H1 (cell line): ENCODE measurements around the gene IQCN. TPM values are rescaled to one million over a fixed set of nuclear protein-coding genes. Genes with fewer than 3 reads are reported as not detected.

Experiments used
- CTCF ChIA-PET: fragments of 300-600 bp; sonication (Branson Sonifier 250); formaldehyde crosslinking; loops from one replicate; lab custom pipeline; 2021; ENCODE audit not compliant: partially characterized antibody; lab: Charles Lee
- POLR2A ChIA-PET: fragments of 300-600 bp; sonication (Branson Sonifier 250); formaldehyde crosslinking; loops from one replicate; lab custom pipeline; 2021; ENCODE audit warnings: inconsistent platforms; ENCODE audit not compliant: partially characterized antibody; lab: Charles Lee
- DNase-seq, 2 experiments: peaks; one replicate each; pipeline versions ENCODE4 v3.0.0 to v3.0.0-alpha.2; 2010 to 2022; ENCODE audit warnings: low spot score in 2 of 2, low read depth in 1 of 2, mixed read lengths in 1 of 2
- FAIRE-seq: peaks from 2 replicates; lab custom pipeline; 2011; peaks lifted over from hg19 to GRCh38; lab: Jason Lieb, UNC
- H2AFZ ChIP-seq: 2 replicates; pipeline ENCODE4 v1.8.1; 2012; ENCODE audit warnings: low read length, inconsistent platforms
- H2AK5ac ChIP-seq: 2 replicates; pipeline ENCODE4 v1.6.1; 2013; ENCODE audit warnings: low read depth, low read length
- H2BK120ac ChIP-seq: replicated peaks from 2 replicates; pipeline ENCODE3; 2013; ENCODE audit warnings: low read depth, low read length, inconsistent platforms
- H2BK12ac ChIP-seq: 2 replicates; pipeline ENCODE4 v1.6.1; 2013; ENCODE audit warnings: low read depth, low read length
- H2BK15ac ChIP-seq: 2 replicates; pipeline ENCODE4 v1.6.1; 2013; ENCODE audit warnings: low read length
- H2BK20ac ChIP-seq: 2 replicates; pipeline ENCODE4 v1.6.1; 2013; ENCODE audit warnings: low read length
- H2BK5ac ChIP-seq: 2 replicates; pipeline ENCODE4 v1.6.1; 2013; ENCODE audit warnings: low read depth, low read length
- H3K14ac ChIP-seq: 2 replicates; pipeline ENCODE4 v1.6.1; 2013; ENCODE audit warnings: inconsistent platforms; ENCODE audit not compliant: insufficient read length
- H3K18ac ChIP-seq: 2 replicates; pipeline ENCODE4 v1.6.1; 2013; ENCODE audit warnings: low read length; ENCODE audit errors: extremely low read depth
- H3K23ac ChIP-seq: 2 replicates; pipeline ENCODE4 v1.6.1; 2013; ENCODE audit warnings: inconsistent platforms; ENCODE audit not compliant: insufficient read length
- H3K23me2 ChIP-seq: 2 replicates; pipeline ENCODE4 v1.6.1; 2013; ENCODE audit warnings: low read depth, low read length
- H3K27ac ChIP-seq: 2 replicates; pipeline ENCODE4 v1.6.1; 2011; ENCODE audit warnings: low read depth, low read length, inconsistent platforms
- H3K27me3 ChIP-seq, 4 experiments: replicated peaks in 1 of 4; 1 replicate in 1 of 4; 2 replicates in 3 of 4; pipeline versions ENCODE4 v1.6.1 to v1.8.1; 2011 to 2013; ENCODE audit warnings: low read length in 3 of 4, mild to moderate bottlenecking in 3 of 4, inconsistent platforms in 2 of 4, mixed read lengths in 2 of 4, moderate library complexity in 1 of 4; ENCODE audit not compliant: control insufficient read depth in 3 of 4, insufficient read depth in 3 of 4; ENCODE audit errors: extremely low read depth in 1 of 4
- H3K36me3 ChIP-seq, 4 experiments: 2 replicates each; pipeline versions ENCODE4 v1.6.1 to v1.8.1; 2011 to 2013; ENCODE audit warnings: mild to moderate bottlenecking in 4 of 4, low read length in 3 of 4, moderate library complexity in 2 of 4, control low read depth in 1 of 4, inconsistent platforms in 1 of 4; ENCODE audit not compliant: insufficient read depth in 4 of 4, control insufficient read depth in 2 of 4
- H3K4ac ChIP-seq: replicated peaks from 2 replicates; pipeline ENCODE3; 2013; ENCODE audit warnings: low read length, low read depth, mixed read lengths, inconsistent platforms; ENCODE audit not compliant: insufficient read length
- H3K4me1 ChIP-seq, 4 experiments: replicated peaks in 1 of 4; 1 replicate in 1 of 4; 2 replicates in 3 of 4; pipeline versions ENCODE4 v1.6.1 to v1.8.1; 2011 to 2013; ENCODE audit warnings: low read length in 3 of 4, inconsistent platforms in 2 of 4, mixed read lengths in 1 of 4; ENCODE audit not compliant: insufficient read depth in 4 of 4, control insufficient read depth in 3 of 4
- H3K4me2 ChIP-seq, 2 experiments: 2 replicates each; pipeline versions ENCODE4 v1.6.1 to v1.8.1; 2011 to 2013; ENCODE audit warnings: low read depth in 2 of 2, low read length in 2 of 2, control low read depth in 1 of 2, inconsistent platforms in 1 of 2, mild to moderate bottlenecking in 1 of 2; ENCODE audit not compliant: insufficient read depth in 1 of 2
- H3K4me3 ChIP-seq, 4 experiments: fragments of 200-600, 300-600 bp in 1 of 4; sonication (generic), shearing (Covaris generic), sonication (Bioruptor Twin) in 1 of 4; 2 replicates each; pipeline versions ENCODE4 v1.5.1 to v1.8.1; 2011 to 2016; ENCODE audit warnings: low read length in 4 of 4, low read depth in 3 of 4, control low read depth in 2 of 4, inconsistent platforms in 2 of 4, mild to moderate bottlenecking in 2 of 4, mixed read lengths in 1 of 4, moderate library complexity in 1 of 4; ENCODE audit not compliant: insufficient read depth in 2 of 4; ENCODE audit errors: extremely low read depth in 1 of 4
- H3K56ac ChIP-seq: replicated peaks from 2 replicates; pipeline ENCODE3; 2013; ENCODE audit warnings: low read depth, mild to moderate bottlenecking, mixed read lengths, low read length, inconsistent platforms; ENCODE audit not compliant: insufficient read length
- H3K79me1 ChIP-seq: 2 replicates; pipeline ENCODE4 v1.6.1; 2013; ENCODE audit warnings: low read depth, low read length, control low read depth
- H3K79me2 ChIP-seq, 2 experiments: 2 replicates each; pipeline versions ENCODE4 v1.6.1 to v1.8.1; 2012 to 2013; ENCODE audit warnings: low read length in 2 of 2, mild to moderate bottlenecking in 2 of 2, inconsistent platforms in 1 of 2; ENCODE audit not compliant: insufficient read depth in 2 of 2, control insufficient read depth in 1 of 2
- H3K9ac ChIP-seq, 4 experiments: replicated peaks in 1 of 4; 1 replicate in 1 of 4; 2 replicates in 3 of 4; pipeline versions ENCODE4 v1.6.1 to v1.8.1; 2011 to 2013; ENCODE audit warnings: low read depth in 3 of 4, low read length in 3 of 4, control low read depth in 2 of 4, mild to moderate bottlenecking in 2 of 4, moderate library complexity in 2 of 4, inconsistent platforms in 1 of 4; ENCODE audit errors: extremely low read depth in 1 of 4
- H3K9me3 ChIP-seq, 2 experiments: 2 replicates each; pipeline versions ENCODE4 v1.6.1 to v1.8.1; 2012 to 2013; ENCODE audit warnings: mild to moderate bottlenecking in 2 of 2, moderate library complexity in 2 of 2, control low read depth in 1 of 2, inconsistent platforms in 1 of 2, low read depth in 1 of 2, low read length in 1 of 2, mixed read lengths in 1 of 2; ENCODE audit not compliant: insufficient read depth in 2 of 2
- H4K20me1 ChIP-seq, 2 experiments: replicated peaks in 1 of 2; 2 replicates each; pipeline versions ENCODE3 to v1.8.1; 2011 to 2013; ENCODE audit warnings: inconsistent platforms in 2 of 2, low read length in 2 of 2, mild to moderate bottlenecking in 1 of 2; ENCODE audit not compliant: insufficient read depth in 2 of 2, control insufficient read depth in 1 of 2
- H4K5ac ChIP-seq: 2 replicates; pipeline ENCODE4 v1.6.1; 2013; ENCODE audit warnings: low read length, low read depth, mixed read lengths, inconsistent platforms; ENCODE audit not compliant: insufficient read length
- H4K8ac ChIP-seq: 2 replicates; pipeline ENCODE4 v1.8.0; 2013; ENCODE audit warnings: mild to moderate bottlenecking, moderate library complexity, low read length, inconsistent platforms; ENCODE audit not compliant: insufficient read depth; ENCODE audit errors: extremely low read depth
- H4K91ac ChIP-seq: replicated peaks from 2 replicates; pipeline ENCODE3; 2013; ENCODE audit warnings: low read length, mixed read lengths, inconsistent platforms; ENCODE audit not compliant: insufficient read length
- CBX8 ChIP-seq: fragments of 300-800, 300-1000 bp; sonication (generic); IDR thresholded peaks from 2 replicates; pipeline ENCODE4 v1.7.1; 2016; ENCODE audit warnings: low read depth, low read length, borderline replicate concordance
- CHD2 ChIP-seq: IDR thresholded peaks from 2 replicates; pipeline ENCODE4 v1.6.1; 2012; ENCODE audit warnings: low read length, improper control_type of control experiment
- SIRT6 ChIP-seq: IDR thresholded peaks from one replicate; pipeline ENCODE4 v1.7.1; 2012; ENCODE audit warnings: low read length, inconsistent platforms
- WGBS, 2 experiments: shearing (Covaris generic) in 1 of 2; methylation state at CpG; one replicate each; pipeline versions ENCODE4 v1.1.6 to v1.1.7; 2013 to 2015; ENCODE audit warnings: low lambda C conversion rate in 2 of 2, mixed read lengths in 2 of 2, inconsistent platforms in 1 of 2, low coverage in 1 of 2, missing lambda C conversion rate in 1 of 2; ENCODE audit not compliant: insufficient replicate concordance in 2 of 2, insufficient coverage in 1 of 2, insufficient read length in 1 of 2; ENCODE audit errors: extremely low coverage in 1 of 2, missing lambda C conversion rate in 1 of 2; 5-methylcytosine and 5-hydroxymethylcytosine counted together
- polyA plus RNA-seq, 7 experiments: library from polyadenylated mRNA; depleted of rRNA in 3 of 7; stranded (reverse) in 5 of 7; unstranded in 2 of 7; fragments of >200 nt in 5 of 7; fragments of 200-250 nt in 2 of 7; gene quantifications; 1 replicate in 5 of 7; 2 replicates in 1 of 7; 4 replicates in 1 of 7; pipeline versions ENCODE4 v1.2.1 to v1.2.3, GENCODE V29; 2011 to 2013; ENCODE audit warnings: missing spikeins in 2 of 7, mixed read lengths in 2 of 7
- total RNA-seq: library from RNA; stranded (reverse); fragmentation: NEBNext Ultra II Directional; extraction: Animal tissue kit (Norgen Biotek cat#: 25700); gene quantifications from 2 replicates; pipeline ENCODE4 v1.2.1, GENCODE V29; 2021
- TF ChIP-seq, protein P1 (sequence below): IDR thresholded peaks from 2 replicates; pipeline ENCODE4 v1.6.1; 2011; ENCODE audit warnings: low read length, improper control_type of control experiment

Gene IQCN
- total and polyA plus RNA-seq, 2 of the 8 experiments (the other 6 are each of a cell fraction or from before 2014, with no cell fraction given), result 0.36 to 1.0 TPM

DNA sequence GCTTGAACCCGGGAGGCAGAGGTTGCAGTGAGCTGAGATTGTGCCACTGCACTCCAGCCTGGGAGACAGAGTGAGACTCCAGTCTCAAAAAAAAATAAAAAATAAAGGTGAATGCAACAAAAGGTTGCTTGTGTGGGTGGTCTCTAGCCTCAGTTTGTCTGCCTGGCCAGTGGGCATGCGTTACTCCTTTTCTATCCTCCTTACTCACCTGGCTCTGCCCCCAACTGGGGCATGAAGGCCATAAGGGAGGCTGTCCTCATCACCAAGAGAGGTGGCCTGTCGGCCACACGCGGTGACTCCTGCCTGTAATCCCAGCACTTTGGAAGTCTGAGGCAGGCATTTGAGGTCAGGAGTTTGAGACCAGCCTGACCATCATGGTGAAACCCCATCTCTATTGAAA, 9.1 kb upstream of the IQCN start:
- Histone ChIP-seq H3K27ac (no peak overlapping the region), H3K14ac (no peak overlapping the region), H2BK5ac (no peak overlapping the region), H2BK20ac (no peak overlapping the region), H3K4ac (no peak overlapping the region), H3K9ac (no peak overlapping the region), H4K20me1 (peaks cover 9 to 12% of the 10 kb centered on the region in 2 experiments), H2BK15ac (0 out of 2 replicates have a peak overlapping the region, but pooled peaks have one; percentile 16), H3K9me3 (no peaks in the 10 kb centered on the region), H3K23ac (no peak overlapping the region), H2BK120ac (no peak overlapping the region), H3K27me3 (peaks cover 0 to 6% (median 0%) of the 10 kb centered on the region in 4 experiments; a peak in 3 of 7 replicates), H3K4me3 (no peak overlapping the region), H3K23me2 (peaks cover 17% of the 10 kb centered on the region), H2AK5ac (peak overlapping the region; percentile 60), H3K4me1 (peaks cover 5 to 21% (median 11%) of the 10 kb centered on the region in 4 experiments), H3K18ac (no peak overlapping the region), H3K79me1 (peaks cover 8% of the 10 kb centered on the region; the same call in 1 of the 2 replicates), H4K5ac (no peak overlapping the region), H3K36me3 (peaks cover 0 to 5% (median 3%) of the 10 kb centered on the region in 4 experiments; a peak in 3 of 8 replicates), H3K56ac (no peak overlapping the region), H2AFZ (no peak overlapping the region), H3K4me2 (no peak overlapping the region; a peak in 1 of 4 replicates), H4K8ac (no peak overlapping the region), H4K91ac (no peak overlapping the region), H2BK12ac (0 out of 2 replicates have a peak overlapping the region, but pooled peaks have one; percentile 80), H3K79me2 (peaks cover 0 to 21% of the 10 kb centered on the region in 2 experiments; a peak in 3 of 4 replicates)
- POLR2A ChIA-PET, result interaction anchor here (0.6 to 10.3 kb wide), 7 partner anchors 8 to 102 kb away, joined by 3 to 237 read pairs (median 141); partner anchors contain the start of genes LSM4 and PGPEP1
- CTCF ChIA-PET, result interaction anchor here (0.7 to 13.6 kb wide), 4 partner anchors 10 to 616 kb away, joined by 3 to 242 read pairs (median 116); partner anchors contain the start of gene LSM4
- WGBS, 2 experiments, result 90% methylated on average over 5 of the region's 5 CpGs; no CpG with 5 or more reads in 1 of the 2 experiments
- FAIRE-seq (no peak), DNase-seq (no peak)
- TF ChIP-seq CHD2 (no peak), CBX8 (no peak), SIRT6 (no peak)
- TF ChIP-seq, protein P1, sequence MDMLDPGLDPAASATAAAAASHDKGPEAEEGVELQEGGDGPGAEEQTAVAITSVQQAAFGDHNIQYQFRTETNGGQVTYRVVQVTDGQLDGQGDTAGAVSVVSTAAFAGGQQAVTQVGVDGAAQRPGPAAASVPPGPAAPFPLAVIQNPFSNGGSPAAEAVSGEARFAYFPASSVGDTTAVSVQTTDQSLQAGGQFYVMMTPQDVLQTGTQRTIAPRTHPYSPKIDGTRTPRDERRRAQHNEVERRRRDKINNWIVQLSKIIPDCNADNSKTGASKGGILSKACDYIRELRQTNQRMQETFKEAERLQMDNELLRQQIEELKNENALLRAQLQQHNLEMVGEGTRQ, result no peak
